CD14-positive monocyte (primary cell): Measurements from ENCODE around the gene TRAPPC6A. TPM values are rescaled to one million over a fixed set of nuclear protein-coding genes. Genes with fewer than 3 reads are reported as not detected.

Experiments
- DNase-seq, 3 donors: peaks; one replicate each; pipeline ENCODE4 v3.0.0-alpha.2; 2011 to 2022
- H2AFZ ChIP-seq: 2 replicates; pipeline ENCODE4 v1.6.0; 2012; ENCODE audit warnings: mild to moderate bottlenecking, low read depth, low read length, inconsistent platforms; ENCODE audit not compliant: insufficient read depth, poor library complexity, severe bottlenecking
- H3K27ac ChIP-seq, 2 donors: 1 replicate in 1 of 2; 2 replicates in 1 of 2; pipeline ENCODE4 v1.5.1; 2012 to 2013; ENCODE audit warnings: low read length in 2 of 2, control low read depth in 1 of 2, inconsistent platforms in 1 of 2, low read depth in 1 of 2, mild to moderate bottlenecking in 1 of 2
- H3K27me3 ChIP-seq, 2 donors: one replicate each; pipeline versions ENCODE4 v1.6.0 to v1.6.1; 2011 to 2013; ENCODE audit warnings: low read length in 2 of 2; ENCODE audit not compliant: control insufficient read depth in 2 of 2, insufficient read depth in 2 of 2
- H3K36me3 ChIP-seq, 2 donors: replicated peaks in 1 of 2; 1 replicate in 1 of 2; 2 replicates in 1 of 2; pipeline versions ENCODE4 v1.5.1 to v1.6.1; 2012 to 2013; ENCODE audit warnings: low read length in 2 of 2, control low read depth in 1 of 2, inconsistent platforms in 1 of 2, mild to moderate bottlenecking in 1 of 2; ENCODE audit not compliant: insufficient read depth in 2 of 2, control insufficient read depth in 1 of 2
- H3K4me1 ChIP-seq, 2 donors: 1 replicate in 1 of 2; 2 replicates in 1 of 2; pipeline versions ENCODE4 v1.5.1 to v1.6.1; 2012 to 2013; ENCODE audit warnings: low read length in 2 of 2, control low read depth in 1 of 2, inconsistent platforms in 1 of 2, mild to moderate bottlenecking in 1 of 2, moderate library complexity in 1 of 2; ENCODE audit not compliant: insufficient read depth in 2 of 2, control insufficient read depth in 1 of 2
- H3K4me2 ChIP-seq: replicated peaks from 2 replicates; pipeline ENCODE3; 2012; ENCODE audit warnings: low read length, moderate library complexity, mild to moderate bottlenecking; ENCODE audit not compliant: poor library complexity, severe bottlenecking; ENCODE audit errors: extremely low read depth
- H3K4me3 ChIP-seq, 3 experiments: fragments of 200-600 bp in 1 of 3; sonication (generic) in 1 of 3; replicated peaks in 1 of 3; 1 replicate in 2 of 3; 2 replicates in 1 of 3; pipeline ENCODE4 v1.5.1; 2011 to 2013; ENCODE audit warnings: low read length in 3 of 3, mild to moderate bottlenecking in 3 of 3, control low read depth in 2 of 3, low read depth in 2 of 3, inconsistent platforms in 1 of 3, moderate library complexity in 1 of 3
- H3K79me2 ChIP-seq: 2 replicates; pipeline ENCODE4 v1.6.0; 2012; ENCODE audit warnings: mild to moderate bottlenecking, control low read depth, inconsistent platforms, low read length, moderate library complexity; ENCODE audit not compliant: insufficient read depth
- H3K9ac ChIP-seq: 2 replicates; pipeline ENCODE4 v1.6.0; 2017; ENCODE audit warnings: low read length, mild to moderate bottlenecking; ENCODE audit not compliant: insufficient read depth, poor library complexity, severe bottlenecking
- H3K9me3 ChIP-seq, 2 donors: replicated peaks in 1 of 2; 1 replicate in 1 of 2; 2 replicates in 1 of 2; pipeline versions ENCODE4 v1.5.1 to v1.6.1; 2012 to 2013; ENCODE audit warnings: low read length in 2 of 2, control low read depth in 1 of 2; ENCODE audit not compliant: control insufficient read depth in 1 of 2, insufficient read depth in 1 of 2
- H4K20me1 ChIP-seq: 2 replicates; pipeline ENCODE4 v1.6.0; 2012; ENCODE audit warnings: mild to moderate bottlenecking, low read length, control low read depth, moderate library complexity; ENCODE audit not compliant: insufficient read depth
- H3K27ac Mint-ChIP-seq, 7 donors: one replicate each; pipeline ENCODE4 v1.8.0; 2020; ENCODE audit warnings: mild to moderate bottlenecking in 7 of 7, mixed read lengths in 7 of 7, moderate library complexity in 6 of 7, inconsistent platforms in 2 of 7
- H3K27me3 Mint-ChIP-seq, 3 donors: one replicate each; pipeline ENCODE4 v1.8.0; 2021 to 2022; ENCODE audit warnings: low read depth in 3 of 3, mild to moderate bottlenecking in 3 of 3, mixed read lengths in 3 of 3, moderate library complexity in 3 of 3, inconsistent platforms in 1 of 3
- H3K36me3 Mint-ChIP-seq, 2 donors: one replicate each; pipeline ENCODE4 v1.8.0; 2020; ENCODE audit warnings: mixed read lengths in 2 of 2, inconsistent platforms in 1 of 2, mild to moderate bottlenecking in 1 of 2
- H3K4me1 Mint-ChIP-seq: one replicate; pipeline ENCODE4 v1.8.0; 2020; ENCODE audit warnings: mild to moderate bottlenecking, mixed read lengths
- H3K4me3 Mint-ChIP-seq, 2 donors: one replicate each; pipeline ENCODE4 v1.8.0; 2020; ENCODE audit warnings: mild to moderate bottlenecking in 2 of 2, mixed read lengths in 2 of 2, moderate library complexity in 1 of 2
- H3K9me3 Mint-ChIP-seq, 7 donors: one replicate each; pipeline ENCODE4 v1.8.0; 2020 to 2022; ENCODE audit warnings: mixed read lengths in 7 of 7, mild to moderate bottlenecking in 6 of 7, moderate library complexity in 6 of 7, inconsistent platforms in 2 of 7
- WGBS: methylation state at CpG from one replicate; pipeline ENCODE4 v1.1.5; 2013; ENCODE audit warnings: missing lambda C conversion rate; ENCODE audit not compliant: insufficient coverage; 5-methylcytosine and 5-hydroxymethylcytosine counted together
- intact Hi-C, 2 donors: fragments of 100-400 bp; cut with micrococcal nuclease; formaldehyde crosslinking; loops; one replicate each; pipeline versions ENCODE4 v1.15.0 to v1.15.1; 2023
- polyA plus RNA-seq, 3 donors: library from polyadenylated mRNA; depleted of rRNA in 1 of 3; unstranded in 2 of 3; stranded (reverse) in 1 of 3; fragments of 300-500 nt in 2 of 3; fragments of >200 nt in 1 of 3; fragmentation: Illumina TruSeq in 2 of 3; gene quantifications; 1 replicate in 2 of 3; 2 replicates in 1 of 3; pipeline ENCODE4 v1.2.3, GENCODE V29; 2012 to 2021
- TF ChIP-seq, protein P1 (sequence below): fragments of 200-600 bp; IDR thresholded peaks from one replicate; pipeline ENCODE4 v1.8.0; 2022; ENCODE audit warnings: antibody characterized with exemption, mild to moderate bottlenecking

The TRAPPC6A gene
- polyA plus RNA-seq, 3 donors, result 49.7 to 82.7 (median 63.4) TPM

DNA sequence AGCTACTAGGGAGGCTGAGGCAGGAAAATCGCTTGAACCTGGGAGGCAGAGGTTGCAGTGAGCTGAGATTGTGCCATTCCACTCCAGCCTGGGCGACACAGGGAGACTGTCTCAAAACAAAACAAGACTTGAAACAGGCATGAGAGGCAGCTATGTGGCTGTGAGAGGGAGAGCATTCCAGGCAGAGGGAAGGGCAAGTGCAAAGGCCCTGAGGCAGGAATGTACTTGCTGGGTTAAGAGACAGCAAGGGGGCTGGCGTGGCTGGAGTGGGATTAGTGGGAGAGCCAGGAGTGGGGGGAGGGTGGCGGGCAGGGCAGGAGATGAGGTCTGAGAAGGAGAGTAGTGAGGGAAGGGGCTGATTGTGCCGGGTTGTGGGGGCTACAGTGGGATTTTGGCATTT, 45.8 kb upstream of the TRAPPC6A start:
- Mint-ChIP-seq H3K27ac (no peak overlapping the region), H3K9me3 (peaks cover 0 to 2% (median 0%) of the 10 kb centered on the region in 7 donors), H3K27me3 (peaks cover 17 to 26% (median 19%) of the 10 kb centered on the region in 3 donors), H3K4me1 (peaks cover 4% of the 10 kb centered on the region), H3K36me3 (no peaks in the 10 kb centered on the region), H3K4me3 (no peak overlapping the region)
- Histone ChIP-seq H3K4me1 (peaks cover 4 to 5% of the 10 kb centered on the region in 2 donors), H2AFZ (no peak overlapping the region), H3K36me3 (no peaks in the 10 kb centered on the region), H3K27me3 (no peaks in the 10 kb centered on the region), H3K4me3 (no peak overlapping the region), H3K79me2 (no peaks in the 10 kb centered on the region), H3K9ac (no peak overlapping the region), H3K4me2 (no peak overlapping the region), H3K27ac (no peak overlapping the region), H4K20me1 (no peaks in the 10 kb centered on the region), H3K9me3 (no peaks in the 10 kb centered on the region)
- WGBS, result 95% methylated on average over 4 of the region's 5 CpGs
- intact Hi-C loops, result no loop called here
- DNase-seq, result no peak
- TF ChIP-seq, protein P1, sequence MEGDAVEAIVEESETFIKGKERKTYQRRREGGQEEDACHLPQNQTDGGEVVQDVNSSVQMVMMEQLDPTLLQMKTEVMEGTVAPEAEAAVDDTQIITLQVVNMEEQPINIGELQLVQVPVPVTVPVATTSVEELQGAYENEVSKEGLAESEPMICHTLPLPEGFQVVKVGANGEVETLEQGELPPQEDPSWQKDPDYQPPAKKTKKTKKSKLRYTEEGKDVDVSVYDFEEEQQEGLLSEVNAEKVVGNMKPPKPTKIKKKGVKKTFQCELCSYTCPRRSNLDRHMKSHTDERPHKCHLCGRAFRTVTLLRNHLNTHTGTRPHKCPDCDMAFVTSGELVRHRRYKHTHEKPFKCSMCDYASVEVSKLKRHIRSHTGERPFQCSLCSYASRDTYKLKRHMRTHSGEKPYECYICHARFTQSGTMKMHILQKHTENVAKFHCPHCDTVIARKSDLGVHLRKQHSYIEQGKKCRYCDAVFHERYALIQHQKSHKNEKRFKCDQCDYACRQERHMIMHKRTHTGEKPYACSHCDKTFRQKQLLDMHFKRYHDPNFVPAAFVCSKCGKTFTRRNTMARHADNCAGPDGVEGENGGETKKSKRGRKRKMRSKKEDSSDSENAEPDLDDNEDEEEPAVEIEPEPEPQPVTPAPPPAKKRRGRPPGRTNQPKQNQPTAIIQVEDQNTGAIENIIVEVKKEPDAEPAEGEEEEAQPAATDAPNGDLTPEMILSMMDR, result no peak

DNA sequence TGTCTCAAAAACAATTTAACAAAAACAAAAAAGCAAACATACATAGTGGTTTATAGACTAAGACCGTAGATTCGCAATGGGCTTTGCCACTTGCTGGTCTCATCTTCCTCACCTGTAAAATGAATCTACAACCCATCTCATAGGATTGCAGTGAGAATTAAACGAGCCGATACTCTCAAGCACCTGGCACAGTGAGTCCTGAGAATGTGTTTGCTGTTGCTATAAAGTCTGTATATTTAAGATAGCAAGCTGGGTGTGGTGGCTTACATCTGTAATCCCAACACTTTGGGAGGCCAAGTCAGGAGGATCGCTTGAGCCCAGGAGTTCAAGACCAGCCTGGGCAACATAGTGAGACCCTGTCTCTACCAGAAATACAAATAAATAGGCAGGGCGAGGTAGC, 44.7 kb upstream of the TRAPPC6A start:
- H4K20me1 ChIP-seq, result no peaks in the 10 kb centered on the region
- intact Hi-C loops, result no loop called here
- Mint-ChIP-seq H3K27ac (no peak overlapping the region), H3K36me3 (no peaks in the 10 kb centered on the region), H3K4me3 (no peak overlapping the region), H3K4me1 (peaks cover 7% of the 10 kb centered on the region), H3K9me3 (peaks cover 0 to 2% (median 0%) of the 10 kb centered on the region in 7 donors), H3K27me3 (peaks cover 23 to 33% (median 27%) of the 10 kb centered on the region in 3 donors)
- no peak overlapping the region for H3K9ac ChIP-seq
- H3K4me1 ChIP-seq, result peaks cover 4 to 5% of the 10 kb centered on the region in 2 donors
- WGBS, result 100% methylated on average over 1 of the region's 6 CpGs
- H3K79me2 ChIP-seq, result no peaks in the 10 kb centered on the region
- TF ChIP-seq, protein P1, result no peak
- H3K4me3 ChIP-seq, result no peak overlapping the region
- H3K9me3 ChIP-seq, result no peaks in the 10 kb centered on the region
- no peaks in the 10 kb centered on the region for H3K36me3 ChIP-seq
- H3K4me2 ChIP-seq, result no peak overlapping the region
- no peak for DNase-seq
- no peak overlapping the region for H2AFZ ChIP-seq
- no peak overlapping the region for H3K27ac ChIP-seq
- peaks cover 0 to 3% of the 10 kb centered on the region in 2 donors for H3K27me3 ChIP-seq
